Measurements from ENCODE around the gene PLBD1.

- no peak for TF ChIP-seq CTCF (IDR thresholded peaks at IDR 0.05; ENCODE audit: low read length)
- no peak for TF ChIP-seq EZH2 (IDR thresholded peaks at IDR 0.05; ENCODE audit: borderline replicate concordance, low read length)
These were observed 9.2 kb downstream of the PLBD1 start for GRCh38 chr12:14558473-14558959.

Data from OCI-LY1 (cell line).